Measurements from ENCODE around the gene SGMS2. TPM values are rescaled to one million over a fixed set of nuclear protein-coding genes. Genes with fewer than 3 reads are reported as not detected.
A peak's percentile ranks its signal among the peaks of the same experiment; 100 is the strongest.

The SGMS2 gene
- total RNA-seq, result 10 to 100 TPM; 13.1 to 41.7 TPM
- 10 to 100 TPM in 1 of 2 donors, 1 to 10 TPM in 1; 7.3 to 15.2 TPM for polyA plus RNA-seq

DNA sequence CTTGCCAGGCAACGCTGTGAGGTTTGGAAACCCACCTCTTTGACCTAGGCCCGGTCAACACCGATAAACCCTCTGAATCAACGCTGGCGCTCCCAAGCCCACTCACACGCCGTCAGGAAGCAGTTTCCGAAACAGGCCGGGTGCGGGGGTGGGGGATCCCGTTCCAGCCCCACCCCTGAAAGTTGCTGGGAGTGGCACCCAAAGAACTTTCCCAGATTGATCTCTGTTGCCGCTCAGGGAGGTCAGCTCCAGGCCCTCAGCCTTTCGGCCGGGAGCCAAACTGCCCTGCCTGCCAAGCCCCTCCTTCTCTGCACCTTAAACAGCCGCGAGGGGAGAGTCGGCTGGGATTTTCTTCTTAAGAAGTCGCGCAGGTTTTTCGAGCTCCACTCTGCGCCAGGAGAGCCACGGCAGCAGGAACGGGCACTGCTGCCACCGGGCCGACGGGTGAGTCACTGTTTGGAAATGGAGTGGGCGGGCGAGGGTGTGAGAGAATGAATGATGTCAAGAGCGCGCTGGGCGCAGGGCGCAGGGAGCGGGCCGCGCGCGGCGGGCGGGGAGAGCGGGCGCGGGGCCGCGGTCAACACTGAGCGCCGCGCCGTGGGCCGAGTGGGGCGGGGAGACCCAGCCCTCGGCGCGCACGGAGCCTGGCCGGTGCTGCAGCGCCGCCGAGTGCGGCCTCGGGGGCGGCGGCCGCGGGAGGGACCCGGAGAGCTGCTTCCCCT, at the start of gene SGMS2:
Gene SGMS2 (plus strand): TSS at position 583 of the 722 bp plus-strand sequence. CDS start 70,622 bp downstream, outside the sequence.
- WGBS, result under 1% methylated on average over 65 of the region's 65 CpGs

More for the DNA sequence above, at the start of gene SGMS2:
- Histone ChIP-seq H3K9ac (ENCODE audit: low read depth in 1 of 2, low read length in 2 of 2) (peak within 1 kb of the TSS; percentile 76 to 86), H3K27me3 (ENCODE audit: control insufficient read depth in 4 of 4, insufficient read depth in 4 of 4, low read length in 3 of 4) (no peaks in the 10 kb centered on the region), H3K4me1 (ENCODE audit: control insufficient read depth in 4 of 4, insufficient read depth in 4 of 4, low read length in 3 of 4) (peaks cover 0 to 22% (median 7%) of the 10 kb centered on the region in 4 donors), H3K9me3 (ENCODE audit: control insufficient read depth in 4 of 4, low read length in 3 of 4) (no peaks in the 10 kb centered on the region), H3K36me3 (ENCODE audit: control insufficient read depth in 4 of 4, insufficient read depth in 3 of 4, low read depth in 1 of 4, low read length in 3 of 4) (no peaks in the 10 kb centered on the region), H3K4me3 (ENCODE audit: low read depth in 1 of 3, low read length in 3 of 3) (peak within 1 kb of the TSS; percentile 84 to 88 (median 85)), H3K27ac (ENCODE audit: low read depth in 1 of 2, low read length in 2 of 2) (peak within 1 kb of the TSS; percentile 98 to 99)
- DNase-seq (ENCODE audit: low spot score), result peak; percentile 48
- TF ChIP-seq, protein P1, sequence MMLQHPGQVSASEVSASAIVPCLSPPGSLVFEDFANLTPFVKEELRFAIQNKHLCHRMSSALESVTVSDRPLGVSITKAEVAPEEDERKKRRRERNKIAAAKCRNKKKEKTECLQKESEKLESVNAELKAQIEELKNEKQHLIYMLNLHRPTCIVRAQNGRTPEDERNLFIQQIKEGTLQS (IDR thresholded peaks at IDR 0.05), result peak; percentile 77
- no peak for TF ChIP-seq HNF4G (IDR thresholded peaks at IDR 0.05)
- peak; percentile 21 for TF ChIP-seq NR2F2 (IDR thresholded peaks at IDR 0.05)
- TF ChIP-seq FOXA1 (IDR thresholded peaks at IDR 0.05), result no peak
- peak in 1 of 2 donors; percentile 40 for TF ChIP-seq RXRA (IDR thresholded peaks at IDR 0.05)
- TF ChIP-seq, protein P2, sequence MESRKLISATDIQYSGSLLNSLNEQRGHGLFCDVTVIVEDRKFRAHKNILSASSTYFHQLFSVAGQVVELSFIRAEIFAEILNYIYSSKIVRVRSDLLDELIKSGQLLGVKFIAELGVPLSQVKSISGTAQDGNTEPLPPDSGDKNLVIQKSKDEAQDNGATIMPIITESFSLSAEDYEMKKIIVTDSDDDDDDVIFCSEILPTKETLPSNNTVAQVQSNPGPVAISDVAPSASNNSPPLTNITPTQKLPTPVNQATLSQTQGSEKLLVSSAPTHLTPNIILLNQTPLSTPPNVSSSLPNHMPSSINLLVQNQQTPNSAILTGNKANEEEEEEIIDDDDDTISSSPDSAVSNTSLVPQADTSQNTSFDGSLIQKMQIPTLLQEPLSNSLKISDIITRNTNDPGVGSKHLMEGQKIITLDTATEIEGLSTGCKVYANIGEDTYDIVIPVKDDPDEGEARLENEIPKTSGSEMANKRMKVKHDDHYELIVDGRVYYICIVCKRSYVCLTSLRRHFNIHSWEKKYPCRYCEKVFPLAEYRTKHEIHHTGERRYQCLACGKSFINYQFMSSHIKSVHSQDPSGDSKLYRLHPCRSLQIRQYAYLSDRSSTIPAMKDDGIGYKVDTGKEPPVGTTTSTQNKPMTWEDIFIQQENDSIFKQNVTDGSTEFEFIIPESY (IDR thresholded peaks at IDR 0.05), result no peak
- peak; percentile 27 to 28 for TF ChIP-seq HNF4A (conservative IDR thresholded peaks at IDR 0.05)
- TF ChIP-seq, protein P3, sequence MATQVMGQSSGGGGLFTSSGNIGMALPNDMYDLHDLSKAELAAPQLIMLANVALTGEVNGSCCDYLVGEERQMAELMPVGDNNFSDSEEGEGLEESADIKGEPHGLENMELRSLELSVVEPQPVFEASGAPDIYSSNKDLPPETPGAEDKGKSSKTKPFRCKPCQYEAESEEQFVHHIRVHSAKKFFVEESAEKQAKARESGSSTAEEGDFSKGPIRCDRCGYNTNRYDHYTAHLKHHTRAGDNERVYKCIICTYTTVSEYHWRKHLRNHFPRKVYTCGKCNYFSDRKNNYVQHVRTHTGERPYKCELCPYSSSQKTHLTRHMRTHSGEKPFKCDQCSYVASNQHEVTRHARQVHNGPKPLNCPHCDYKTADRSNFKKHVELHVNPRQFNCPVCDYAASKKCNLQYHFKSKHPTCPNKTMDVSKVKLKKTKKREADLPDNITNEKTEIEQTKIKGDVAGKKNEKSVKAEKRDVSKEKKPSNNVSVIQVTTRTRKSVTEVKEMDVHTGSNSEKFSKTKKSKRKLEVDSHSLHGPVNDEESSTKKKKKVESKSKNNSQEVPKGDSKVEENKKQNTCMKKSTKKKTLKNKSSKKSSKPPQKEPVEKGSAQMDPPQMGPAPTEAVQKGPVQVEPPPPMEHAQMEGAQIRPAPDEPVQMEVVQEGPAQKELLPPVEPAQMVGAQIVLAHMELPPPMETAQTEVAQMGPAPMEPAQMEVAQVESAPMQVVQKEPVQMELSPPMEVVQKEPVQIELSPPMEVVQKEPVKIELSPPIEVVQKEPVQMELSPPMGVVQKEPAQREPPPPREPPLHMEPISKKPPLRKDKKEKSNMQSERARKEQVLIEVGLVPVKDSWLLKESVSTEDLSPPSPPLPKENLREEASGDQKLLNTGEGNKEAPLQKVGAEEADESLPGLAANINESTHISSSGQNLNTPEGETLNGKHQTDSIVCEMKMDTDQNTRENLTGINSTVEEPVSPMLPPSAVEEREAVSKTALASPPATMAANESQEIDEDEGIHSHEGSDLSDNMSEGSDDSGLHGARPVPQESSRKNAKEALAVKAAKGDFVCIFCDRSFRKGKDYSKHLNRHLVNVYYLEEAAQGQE (IDR thresholded peaks at IDR 0.05), result peak; percentile 75
- no peak for TF ChIP-seq GABPA (IDR thresholded peaks at IDR 0.05 in 1 of 2, conservative IDR thresholded peaks at IDR 0.05 in 1 of 2)
- TF ChIP-seq, protein P4, sequence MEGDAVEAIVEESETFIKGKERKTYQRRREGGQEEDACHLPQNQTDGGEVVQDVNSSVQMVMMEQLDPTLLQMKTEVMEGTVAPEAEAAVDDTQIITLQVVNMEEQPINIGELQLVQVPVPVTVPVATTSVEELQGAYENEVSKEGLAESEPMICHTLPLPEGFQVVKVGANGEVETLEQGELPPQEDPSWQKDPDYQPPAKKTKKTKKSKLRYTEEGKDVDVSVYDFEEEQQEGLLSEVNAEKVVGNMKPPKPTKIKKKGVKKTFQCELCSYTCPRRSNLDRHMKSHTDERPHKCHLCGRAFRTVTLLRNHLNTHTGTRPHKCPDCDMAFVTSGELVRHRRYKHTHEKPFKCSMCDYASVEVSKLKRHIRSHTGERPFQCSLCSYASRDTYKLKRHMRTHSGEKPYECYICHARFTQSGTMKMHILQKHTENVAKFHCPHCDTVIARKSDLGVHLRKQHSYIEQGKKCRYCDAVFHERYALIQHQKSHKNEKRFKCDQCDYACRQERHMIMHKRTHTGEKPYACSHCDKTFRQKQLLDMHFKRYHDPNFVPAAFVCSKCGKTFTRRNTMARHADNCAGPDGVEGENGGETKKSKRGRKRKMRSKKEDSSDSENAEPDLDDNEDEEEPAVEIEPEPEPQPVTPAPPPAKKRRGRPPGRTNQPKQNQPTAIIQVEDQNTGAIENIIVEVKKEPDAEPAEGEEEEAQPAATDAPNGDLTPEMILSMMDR (IDR thresholded peaks at IDR 0.05; ENCODE audit: low read depth, low read length, missing input control), result peak; percentile 6
- TF ChIP-seq YY1 (IDR thresholded peaks at IDR 0.05), result peak; percentile 59
- TF ChIP-seq, protein P5, sequence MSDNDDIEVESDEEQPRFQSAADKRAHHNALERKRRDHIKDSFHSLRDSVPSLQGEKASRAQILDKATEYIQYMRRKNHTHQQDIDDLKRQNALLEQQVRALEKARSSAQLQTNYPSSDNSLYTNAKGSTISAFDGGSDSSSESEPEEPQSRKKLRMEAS (IDR thresholded peaks at IDR 0.05), result no peak
- TF ChIP-seq FOXA2 (IDR thresholded peaks at IDR 0.05), result no peak
- peak; percentile 54 for TF ChIP-seq SP1 (IDR thresholded peaks at IDR 0.05)
- TF ChIP-seq JUND (IDR thresholded peaks at IDR 0.05), result peak; percentile 86 to 91
- no peak for TF ChIP-seq RAD21 (IDR thresholded peaks at IDR 0.05)
- peak; percentile 60 for TF ChIP-seq TAF1 (conservative IDR thresholded peaks at IDR 0.05)
- TF ChIP-seq EGR1 (IDR thresholded peaks at IDR 0.05; ENCODE audit: low read depth in 2 of 2), result peak; percentile 94 to 97
